HG03571 (cell line): ENCODE data around the gene CNOT4.
A peak's percentile ranks its signal among the peaks of the same experiment; 100 is the strongest.

ENCODE experiments used
- ATAC-seq: cut with Tn5 transposase; IDR thresholded peaks from one replicate; pipeline ENCODE4 v1.9.1; 2021; ENCODE audit not compliant: unreplicated experiment

CNOT4 gene

GRCh38 chr7:135509839-135510591 is at the start of gene CNOT4:
Gene CNOT4, minus strand, starts transcription at chr7:135510102. Its CDS starts 71,771 bp downstream, at chr7:135438331.
- ATAC-seq: peak; percentile 96

- ATAC-seq: no peak
Observed at GRCh38 chr7:135558881-135559280, 49.0 kb upstream of the CNOT4 start.

- ATAC-seq: peak; percentile 70
Observed at GRCh38 chr7:135558337-135558767, 48.5 kb upstream of the CNOT4 start.

- ATAC-seq: peak; percentile 74
Observed at GRCh38 chr7:135557455-135558336, 47.8 kb upstream of the CNOT4 start, which contains the start of gene NUP205. Gene NUP205, plus strand, starts transcription at chr7:135557917. Its CDS starts 28 bp downstream, at chr7:135557945.

- no peak for ATAC-seq
Observed at GRCh38 chr7:135553346-135553745, 43.4 kb upstream of the CNOT4 start.

GRCh38 chr7:135552148-135552547 is 42.2 kb upstream of the CNOT4 start:
- no peak for ATAC-seq

GRCh38 chr7:135550196-135550595 is 40.3 kb upstream of the CNOT4 start:
- ATAC-seq: no peak

- ATAC-seq: no peak
Observed at GRCh38 chr7:135541029-135541428, 31.1 kb upstream of the CNOT4 start.

GRCh38 chr7:135539629-135540028 is 29.7 kb upstream of the CNOT4 start:
- no peak for ATAC-seq

GRCh38 chr7:135538376-135538775 is 28.5 kb upstream of the CNOT4 start:
- no peak for ATAC-seq

GRCh38 chr7:135537905-135538304 is 28.0 kb upstream of the CNOT4 start:
- no peak for ATAC-seq

- no peak for ATAC-seq
Observed at GRCh38 chr7:135537453-135537852, 27.6 kb upstream of the CNOT4 start.

GRCh38 chr7:135536150-135536549 is 26.2 kb upstream of the CNOT4 start:
- ATAC-seq: no peak

- no peak for ATAC-seq
Observed at GRCh38 chr7:135527025-135527424, 17.1 kb upstream of the CNOT4 start.

GRCh38 chr7:135525426-135525825 is 15.5 kb upstream of the CNOT4 start:
- ATAC-seq: no peak

GRCh38 chr7:135523146-135523545 is 13.2 kb upstream of the CNOT4 start:
- ATAC-seq: no peak

GRCh38 chr7:135522509-135522908 is 12.6 kb upstream of the CNOT4 start:
- no peak for ATAC-seq

GRCh38 chr7:135519871-135520270 is 10.0 kb upstream of the CNOT4 start:
- ATAC-seq: no peak

GRCh38 chr7:135519233-135519688 is 9.4 kb upstream of the CNOT4 start:
- no peak for ATAC-seq

GRCh38 chr7:135518748-135519147 is 8.8 kb upstream of the CNOT4 start:
- ATAC-seq: no peak

GRCh38 chr7:135517060-135517459 is 7.2 kb upstream of the CNOT4 start:
- no peak for ATAC-seq

GRCh38 chr7:135514856-135515255 is 5.0 kb upstream of the CNOT4 start:
- no peak for ATAC-seq
